Hepatic stellate cell (primary cell): Measurements from ENCODE around the gene ANKRD35.
A peak's percentile ranks its signal among the peaks of the same experiment; 100 is the strongest.
"Not testable (repeated sequence)": the region's sequence is repeated elsewhere in the genome, so short reads cannot be mapped to it uniquely, and the experiment has no call there.

Experiments
- DNase-seq: peaks from one replicate; pipeline ENCODE4 v3.0.0; 2011; ENCODE audit warnings: low spot score

The ANKRD35 gene, protein sequence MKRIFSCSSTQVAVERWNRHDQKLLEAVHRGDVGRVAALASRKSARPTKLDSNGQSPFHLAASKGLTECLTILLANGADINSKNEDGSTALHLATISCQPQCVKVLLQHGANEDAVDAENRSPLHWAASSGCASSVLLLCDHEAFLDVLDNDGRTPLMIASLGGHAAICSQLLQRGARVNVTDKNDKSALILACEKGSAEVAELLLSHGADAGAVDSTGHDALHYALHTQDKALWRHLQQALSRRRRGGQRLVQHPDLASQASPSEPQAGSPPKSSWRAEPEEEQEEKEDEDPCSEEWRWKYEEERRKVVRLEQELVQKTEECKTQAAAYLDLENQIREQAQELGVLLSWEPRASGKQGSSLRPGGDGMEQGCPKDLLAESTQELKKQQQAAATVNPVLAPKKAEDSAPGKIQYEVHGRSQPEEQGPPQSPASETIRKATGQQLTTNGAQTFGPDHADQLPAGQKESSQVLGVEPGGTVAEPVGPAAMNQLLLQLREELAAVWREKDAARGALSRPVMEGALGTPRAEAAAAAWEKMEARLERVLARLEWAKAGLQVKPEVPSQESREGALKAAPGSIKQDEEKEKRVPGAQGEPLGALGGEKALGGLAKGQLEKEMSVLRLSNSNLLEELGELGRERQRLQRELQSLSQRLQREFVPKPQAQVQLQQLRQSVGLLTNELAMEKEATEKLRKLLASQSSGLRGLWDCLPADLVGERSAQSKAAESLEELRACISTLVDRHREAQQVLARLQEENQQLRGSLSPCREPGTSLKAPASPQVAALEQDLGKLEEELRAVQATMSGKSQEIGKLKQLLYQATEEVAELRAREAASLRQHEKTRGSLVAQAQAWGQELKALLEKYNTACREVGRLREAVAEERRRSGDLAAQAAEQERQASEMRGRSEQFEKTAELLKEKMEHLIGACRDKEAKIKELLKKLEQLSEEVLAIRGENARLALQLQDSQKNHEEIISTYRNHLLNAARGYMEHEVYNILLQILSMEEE

DNA sequence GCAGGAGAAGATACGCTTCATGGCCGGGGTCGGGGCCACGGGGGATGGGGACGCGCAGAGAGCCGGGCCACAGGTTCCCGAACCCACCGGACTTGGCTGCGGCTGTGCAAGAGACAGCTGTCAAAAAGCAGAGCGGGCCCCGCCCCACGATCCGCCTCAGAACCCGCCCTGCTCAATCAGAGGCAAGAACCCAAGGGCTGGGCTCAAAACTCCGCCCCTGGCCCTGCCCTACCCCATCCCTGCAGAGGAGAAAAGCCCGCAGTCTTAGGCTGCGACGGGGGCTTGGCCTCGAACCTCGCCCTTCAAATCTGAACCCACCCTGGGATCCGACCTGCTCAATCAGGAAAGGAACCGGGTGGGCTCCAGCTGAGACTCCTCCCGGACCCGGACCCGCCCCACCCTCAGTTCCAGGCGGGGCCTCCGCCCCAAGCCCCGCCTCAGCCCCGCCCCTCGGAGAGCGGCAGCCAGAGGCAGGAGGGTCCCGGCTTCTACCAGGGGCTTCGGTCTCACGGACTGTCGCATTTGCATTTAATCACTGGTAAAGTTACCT, at the start of gene ANKRD35:
Gene ANKRD35 (minus strand): TSS at position 129 of the 550 bp plus-strand sequence. CDS start 108 bp downstream, at position 21.
- DNase-seq = peak; percentile 96

DNA sequence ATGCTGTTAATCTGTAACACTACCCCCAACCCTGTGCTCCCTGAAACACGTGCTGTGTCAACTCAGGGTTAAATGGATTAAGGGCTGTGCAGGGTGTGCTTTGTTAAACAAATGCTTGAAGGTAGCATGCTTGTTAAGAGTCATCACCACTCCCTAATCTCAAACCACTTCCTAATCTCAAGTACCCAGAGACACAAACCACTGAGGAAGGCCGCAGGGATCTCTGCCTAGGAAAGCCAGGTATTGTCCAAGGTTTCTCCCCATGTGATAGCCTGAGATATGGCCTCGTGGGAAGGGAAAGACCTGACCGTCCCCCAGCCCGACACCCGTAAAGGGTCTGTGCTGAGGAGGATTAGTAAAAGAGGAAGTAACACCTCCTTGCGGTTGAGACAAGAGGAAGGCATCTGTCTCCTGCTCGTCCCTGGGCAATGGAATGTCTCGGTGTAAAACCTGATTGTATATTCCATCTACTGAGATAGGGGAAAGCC, 46.9 kb upstream of the ANKRD35 start:
- not testable (repeated sequence) for DNase-seq

DNA sequence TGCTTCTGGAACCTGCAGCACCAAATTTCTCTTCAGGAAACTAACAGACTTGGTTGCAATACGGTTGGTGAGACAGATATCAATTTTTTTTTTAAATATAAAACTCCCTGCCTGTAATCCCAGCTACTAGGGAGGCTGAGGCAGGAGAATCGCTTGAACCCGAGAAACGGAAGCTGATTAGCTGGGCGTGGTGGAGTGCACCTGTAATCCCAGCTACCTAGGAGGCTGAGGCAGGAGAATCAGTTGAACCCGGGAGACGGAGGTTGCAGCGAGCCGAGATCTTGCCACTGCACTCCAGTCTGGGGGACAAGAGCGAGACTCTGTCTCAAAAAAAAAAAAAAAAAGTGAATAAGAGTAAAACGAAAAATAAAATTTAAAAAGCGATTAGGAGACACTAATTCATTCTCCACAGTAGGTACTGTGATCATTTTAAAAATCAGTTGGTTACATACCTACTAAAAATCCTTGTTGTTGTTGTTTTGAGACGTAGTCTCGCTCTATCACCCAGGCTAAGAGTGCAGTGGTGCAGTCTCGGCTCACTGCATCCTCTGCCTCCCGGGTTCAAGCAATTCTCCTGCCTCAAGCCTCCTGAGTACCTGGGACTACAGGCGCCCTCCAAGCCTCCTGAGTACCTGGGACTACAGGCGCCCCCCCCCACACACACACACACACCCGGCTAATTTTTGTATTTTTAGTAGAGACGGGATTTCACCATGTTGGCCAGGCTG, 42.4 kb upstream of the ANKRD35 start:
- DNase-seq = no peak

DNA sequence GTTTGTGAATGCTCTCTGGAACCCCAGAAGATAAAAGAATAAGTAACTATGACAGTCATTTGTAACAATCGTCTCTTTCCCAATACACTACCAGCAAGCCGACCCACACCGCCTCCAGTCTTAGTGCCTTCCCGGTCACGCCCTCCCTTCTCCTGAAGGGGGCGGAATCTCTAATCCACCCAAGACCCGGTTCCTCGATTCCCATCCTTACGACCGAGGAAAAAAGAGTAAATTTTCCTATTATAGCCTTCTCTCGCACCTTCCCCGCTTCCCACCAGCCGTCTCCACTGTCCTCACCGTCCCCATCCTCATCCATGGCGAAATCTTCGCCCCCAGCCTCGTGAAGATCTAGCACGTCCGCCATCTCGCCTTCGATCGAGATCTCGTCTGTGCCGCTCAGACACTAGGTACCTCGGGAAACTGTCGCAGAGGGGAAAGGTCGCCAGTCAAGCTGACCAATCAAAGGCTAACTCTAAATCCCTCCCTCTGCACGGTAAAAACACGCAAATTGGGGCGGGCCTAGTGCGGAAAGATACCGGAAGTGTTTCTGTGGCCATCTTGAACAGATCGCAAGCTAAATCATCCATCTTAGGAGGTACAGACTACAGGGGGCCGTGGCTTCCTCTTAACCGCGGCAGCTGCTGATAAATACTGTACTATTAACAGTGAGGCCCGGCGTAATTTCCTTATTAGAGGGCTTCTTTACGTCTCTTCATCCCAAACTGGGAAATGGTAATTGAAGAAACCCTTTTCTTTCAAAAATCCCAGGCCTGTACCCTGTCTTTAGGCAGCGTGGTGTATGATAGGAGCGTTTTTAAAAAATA, 41.6 kb upstream of the ANKRD35 start, which contains the start of gene RBM8A:
Gene RBM8A (minus strand): TSS at position 422 of the 824 bp plus-strand sequence. CDS start 58 bp downstream, at position 364.
- peak; percentile 88 for DNase-seq

DNA sequence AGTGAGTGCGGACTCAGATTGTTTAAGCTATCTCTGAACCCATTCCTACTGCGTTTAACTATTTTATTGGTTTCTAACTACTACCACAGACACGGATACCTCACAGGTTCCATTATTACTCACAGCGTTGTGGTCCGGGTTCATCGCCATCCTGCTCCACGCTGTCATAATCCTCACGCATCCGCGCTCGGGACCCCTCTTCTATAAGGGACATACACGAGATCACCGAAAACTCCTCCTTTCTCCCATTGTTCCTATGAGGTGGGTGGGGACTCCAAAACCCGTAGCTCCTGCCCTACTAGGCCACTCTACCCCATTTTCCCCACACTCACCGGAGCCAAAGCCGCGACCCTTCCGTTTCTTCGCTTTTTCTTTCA, 41.0 kb upstream of the ANKRD35 start:
- no peak for DNase-seq

DNA sequence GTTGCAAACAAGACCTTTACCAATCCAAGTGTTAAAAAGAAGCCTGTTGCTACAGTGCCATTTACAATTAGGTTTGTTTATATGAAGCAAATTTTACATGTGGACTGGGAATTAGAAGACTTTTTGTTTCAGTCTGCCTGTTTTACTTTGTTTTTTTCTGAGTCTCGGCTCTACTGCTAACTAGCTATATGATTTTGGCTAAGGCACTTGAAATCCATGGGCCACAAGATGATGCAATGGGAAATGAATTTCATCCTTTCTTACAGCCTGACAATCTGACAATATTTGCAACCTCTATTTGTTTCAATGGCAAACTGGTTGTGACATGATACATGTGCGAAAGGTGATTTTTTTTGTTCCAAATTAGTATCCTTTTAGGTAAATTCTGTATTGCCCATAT, 36.6 kb upstream of the ANKRD35 start:
- DNase-seq = no peak

DNA sequence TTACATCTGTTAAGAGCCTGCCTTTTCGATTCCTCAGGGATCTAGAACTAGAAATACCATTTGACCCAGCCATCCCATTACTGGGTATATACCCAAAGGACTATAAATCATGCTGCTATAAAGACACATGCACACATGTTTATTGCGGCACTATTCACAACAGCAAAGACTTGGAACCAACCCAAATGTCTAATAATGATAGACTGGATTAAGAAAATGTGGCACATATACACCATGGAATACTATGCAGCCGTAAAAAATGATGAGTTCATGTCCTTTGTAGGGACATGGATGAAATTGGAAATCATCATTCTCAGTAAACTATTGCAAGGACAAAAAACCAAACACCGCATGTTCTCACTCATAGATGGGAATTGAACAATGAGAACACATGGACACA, 34.6 kb upstream of the ANKRD35 start:
- DNase-seq = not testable (repeated sequence)

DNA sequence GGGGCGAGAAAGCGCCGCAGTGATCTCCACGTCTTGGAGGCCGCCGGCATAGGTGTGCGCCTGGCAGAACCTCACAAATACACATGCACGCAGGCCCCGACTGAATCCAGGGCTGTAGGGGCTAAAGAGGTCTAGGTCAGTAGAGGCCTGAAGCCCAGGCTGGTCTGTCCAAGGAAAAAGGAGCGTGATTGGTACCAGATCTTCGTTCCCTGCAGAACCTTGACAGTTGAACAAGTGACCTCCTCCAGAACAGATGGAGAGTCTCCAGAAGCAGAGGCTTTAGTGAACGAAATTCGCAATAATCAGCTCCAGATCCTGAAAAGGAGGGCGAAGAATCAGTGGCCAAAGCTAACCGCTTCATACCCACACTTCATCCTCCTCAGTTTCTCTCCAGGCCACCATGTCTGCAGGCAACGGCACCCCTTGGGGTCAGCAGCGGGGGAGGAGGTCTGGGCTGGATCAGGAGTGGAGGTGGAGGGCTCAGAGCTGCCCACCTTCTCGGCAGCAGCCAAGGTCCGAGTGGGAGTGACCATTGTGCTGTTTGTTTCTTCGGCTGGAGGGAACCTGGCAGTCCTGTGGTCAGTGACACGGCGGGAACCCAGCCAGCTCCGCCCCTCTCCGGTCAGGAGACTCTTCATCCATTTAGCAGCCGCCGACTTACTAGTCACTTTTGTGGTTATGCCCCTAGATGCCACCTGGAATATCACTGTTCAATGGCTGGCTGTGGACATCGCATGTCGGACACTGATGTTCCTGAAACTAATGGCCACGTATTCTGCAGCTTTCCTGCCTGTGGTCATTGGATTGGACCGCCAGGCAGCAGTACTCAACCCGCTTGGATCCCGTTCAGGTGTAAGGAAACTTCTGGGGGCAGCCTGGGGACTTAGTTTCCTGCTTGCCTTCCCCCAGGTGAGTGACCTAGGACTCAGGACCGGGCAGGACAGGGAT, 33.6 kb upstream of the ANKRD35 start:
- peak; percentile 47 for DNase-seq

DNA sequence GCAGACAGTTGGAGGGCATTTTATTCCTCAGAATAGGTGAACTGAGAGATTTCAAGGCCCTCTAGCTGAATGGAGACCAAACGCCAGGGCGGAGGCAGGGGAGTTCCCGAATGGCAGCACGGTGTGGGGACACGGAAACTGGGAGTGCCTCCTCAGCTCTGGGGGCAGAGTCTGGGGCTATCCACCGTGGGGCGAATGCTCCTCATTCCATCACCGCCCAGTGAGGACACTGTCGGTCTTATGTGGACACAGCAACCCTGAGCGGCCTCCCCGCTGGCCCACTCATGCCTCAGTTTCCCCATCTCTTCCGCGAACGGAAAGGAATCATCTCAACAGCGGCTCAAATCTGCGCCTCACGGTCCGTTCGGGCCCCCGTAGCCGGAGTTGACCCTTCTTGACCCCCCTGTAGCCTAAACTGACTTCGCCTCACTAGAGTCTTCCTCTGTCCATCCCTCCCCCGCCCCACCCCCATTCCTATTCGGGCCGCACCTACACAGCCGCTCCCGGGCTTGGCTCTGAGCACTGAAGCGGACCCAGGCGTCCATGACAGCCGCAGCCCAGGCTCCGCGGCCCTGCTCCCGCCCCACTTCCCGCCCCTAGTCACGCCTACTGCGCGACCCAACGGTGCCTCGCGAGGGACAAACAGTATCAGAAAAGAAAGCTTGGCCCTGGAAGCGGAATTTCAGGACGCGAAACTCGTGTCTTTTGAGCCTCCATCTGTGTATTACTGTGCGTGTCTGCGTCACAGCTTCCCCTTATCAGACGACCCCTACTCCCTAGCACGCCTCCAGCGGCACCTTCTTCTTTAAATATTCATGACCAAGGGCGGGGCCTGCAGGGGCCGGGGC, 32.7 kb upstream of the ANKRD35 start, which contains the start of gene PEX11B:
Gene PEX11B (minus strand): TSS at position 574 of the 848 bp plus-strand sequence. CDS start 29 bp downstream, at position 545.
- DNase-seq = peak; percentile 82

DNA sequence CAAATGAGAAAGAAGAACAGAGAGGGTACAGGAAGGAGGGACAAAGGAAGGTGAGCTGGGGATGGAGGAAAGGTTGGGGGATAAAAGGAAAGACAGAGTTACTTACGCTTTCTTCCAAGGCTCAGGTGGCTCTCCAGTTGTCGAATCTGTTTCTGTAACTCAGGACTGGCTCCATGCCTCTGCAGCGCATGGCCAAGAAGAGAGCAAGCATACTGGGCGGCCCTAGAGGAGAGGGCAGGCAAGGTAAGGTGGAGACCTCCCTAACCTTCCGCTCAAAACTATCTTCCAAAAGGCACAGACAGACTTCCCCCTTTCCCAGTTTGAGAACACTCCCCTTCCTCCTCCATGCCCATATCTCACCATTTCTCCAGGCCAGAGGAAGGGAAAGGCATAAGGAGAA, 31.9 kb upstream of the ANKRD35 start:
- DNase-seq = no peak

DNA sequence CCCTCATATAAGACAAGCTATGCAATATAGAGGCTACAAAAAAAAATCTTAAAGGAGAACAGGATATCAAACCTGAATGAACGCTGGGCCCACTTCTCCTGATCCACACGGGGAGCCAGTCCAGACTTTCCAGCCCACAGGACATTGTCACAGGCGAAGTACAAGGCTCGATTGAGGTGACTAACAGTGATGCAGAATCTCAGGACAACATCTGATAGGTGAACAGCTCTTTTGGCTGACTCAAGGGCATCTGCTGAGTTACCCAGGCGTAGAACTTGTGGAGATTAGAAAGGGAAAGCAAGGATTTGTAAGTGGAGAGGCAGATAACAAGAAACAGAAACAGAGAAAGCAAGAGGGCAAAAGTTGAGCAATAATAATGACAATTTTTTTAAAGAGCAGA, 31.1 kb upstream of the ANKRD35 start:
- DNase-seq = no peak

DNA sequence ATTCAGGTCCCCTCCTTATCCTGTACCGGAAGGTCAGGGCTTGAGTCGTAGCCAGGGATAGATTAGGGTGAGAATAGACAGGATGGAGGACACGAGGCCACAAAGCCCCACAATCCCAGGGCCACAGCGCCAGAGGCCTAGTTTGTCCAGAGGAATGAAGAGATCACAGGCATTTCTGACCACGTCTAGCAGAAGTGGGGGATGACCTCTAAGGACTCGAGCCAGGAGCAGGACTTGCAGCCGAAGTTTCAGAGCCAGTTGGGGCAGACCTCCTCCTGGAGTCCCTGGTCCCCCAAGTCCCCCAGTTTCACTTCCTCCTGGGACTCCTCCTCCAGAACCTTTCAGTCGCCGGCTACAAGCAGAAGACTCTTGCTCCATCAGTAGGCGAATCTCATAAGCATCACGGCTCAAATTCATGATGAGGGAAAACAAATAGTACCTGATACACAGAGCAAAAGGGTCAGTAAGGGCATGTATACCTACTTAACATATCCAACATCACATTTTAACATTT, 26.5 kb upstream of the ANKRD35 start:
- no peak for DNase-seq

DNA sequence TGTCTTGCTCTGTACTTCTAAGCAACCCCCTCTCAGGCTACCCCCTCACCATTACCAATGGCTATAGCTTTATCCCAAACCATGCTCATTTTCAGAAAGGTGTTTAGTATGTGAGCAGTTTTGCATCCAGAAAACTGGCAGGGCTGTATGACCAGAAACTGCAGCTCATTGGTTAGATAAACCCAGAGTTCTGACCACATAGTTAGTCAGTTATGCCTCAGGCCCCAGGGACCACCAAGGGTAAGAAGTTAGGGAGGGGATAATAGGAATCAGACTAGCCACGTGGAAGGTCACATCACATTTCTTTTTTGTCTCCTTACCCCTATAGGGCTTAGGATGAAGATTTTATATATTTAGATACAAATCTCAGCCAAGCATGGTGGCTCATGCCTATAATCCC, 23.0 kb upstream of the ANKRD35 start:
- DNase-seq = peak; percentile 45

DNA sequence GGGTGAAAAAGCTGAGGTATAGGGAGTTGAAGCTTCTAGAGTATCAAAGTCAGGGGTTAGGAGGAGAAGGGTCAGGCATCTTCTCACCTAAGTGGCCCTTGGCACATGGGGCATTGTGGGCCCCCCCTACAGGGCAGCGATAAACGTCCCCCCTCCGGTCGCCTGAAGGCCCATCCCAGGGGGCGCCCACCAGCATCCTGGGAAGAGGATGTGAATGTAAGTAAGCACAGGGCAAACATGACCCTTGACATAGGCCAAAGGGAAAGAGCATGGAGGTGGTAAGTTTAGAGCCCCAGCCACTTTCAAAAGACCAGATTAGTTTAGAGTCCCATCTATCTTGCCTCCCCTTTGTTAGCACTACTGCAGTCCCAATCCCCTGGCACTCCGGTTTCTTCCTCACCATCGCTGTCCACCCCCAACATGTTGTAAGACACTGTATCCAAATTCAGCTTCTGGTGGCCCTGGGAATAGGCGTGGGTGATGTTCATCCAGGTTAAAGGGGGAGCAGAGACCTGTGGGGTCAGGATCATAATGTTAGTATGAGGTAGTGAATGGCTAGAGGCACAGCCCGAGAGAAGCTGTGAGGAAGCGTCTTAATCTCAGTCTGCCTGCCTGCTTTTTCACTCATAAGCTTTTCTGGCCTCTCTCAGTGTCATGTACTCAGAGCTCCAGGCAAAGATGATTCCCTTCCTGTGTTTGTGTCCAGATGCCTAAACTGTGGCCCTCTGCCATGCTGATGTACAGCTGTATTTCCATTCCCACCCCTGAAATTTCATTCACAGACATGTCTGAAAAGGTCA, 21.5 kb upstream of the ANKRD35 start:
- no peak for DNase-seq

DNA sequence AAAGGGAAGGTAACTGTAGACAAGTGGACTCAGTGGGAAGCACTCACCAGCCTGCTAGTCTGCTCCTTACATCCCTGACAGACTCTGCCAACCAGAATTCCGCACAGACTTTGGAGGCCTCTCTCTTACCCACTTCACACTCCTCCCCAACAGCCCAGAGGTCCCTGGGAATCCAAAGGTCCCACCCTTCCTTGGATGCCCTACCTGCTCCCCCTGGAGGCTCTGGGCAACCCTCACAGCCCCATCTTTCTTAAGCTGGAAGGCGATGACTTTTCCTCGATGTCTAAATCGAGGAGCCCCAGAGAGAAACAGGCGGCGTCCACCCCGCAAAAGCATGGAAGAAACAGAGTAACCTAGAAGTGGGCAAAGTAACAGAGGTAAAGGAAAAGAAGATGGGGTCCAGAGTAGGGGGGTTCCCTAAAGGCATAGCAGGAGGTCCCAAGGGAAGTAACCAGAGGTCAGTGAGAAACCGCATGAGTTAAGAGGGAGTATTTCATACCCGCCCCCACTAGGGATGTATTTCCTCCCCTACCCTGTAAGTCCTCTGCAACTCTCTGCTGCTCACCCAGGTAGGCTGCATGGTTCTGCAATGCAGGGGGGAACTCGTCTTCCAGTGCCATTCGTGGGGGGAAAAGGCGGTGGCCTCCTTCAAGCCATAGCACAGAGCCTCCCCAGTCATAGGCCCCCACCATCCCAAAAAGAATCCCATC, 15.8 kb upstream of the ANKRD35 start:
- DNase-seq = no peak

DNA sequence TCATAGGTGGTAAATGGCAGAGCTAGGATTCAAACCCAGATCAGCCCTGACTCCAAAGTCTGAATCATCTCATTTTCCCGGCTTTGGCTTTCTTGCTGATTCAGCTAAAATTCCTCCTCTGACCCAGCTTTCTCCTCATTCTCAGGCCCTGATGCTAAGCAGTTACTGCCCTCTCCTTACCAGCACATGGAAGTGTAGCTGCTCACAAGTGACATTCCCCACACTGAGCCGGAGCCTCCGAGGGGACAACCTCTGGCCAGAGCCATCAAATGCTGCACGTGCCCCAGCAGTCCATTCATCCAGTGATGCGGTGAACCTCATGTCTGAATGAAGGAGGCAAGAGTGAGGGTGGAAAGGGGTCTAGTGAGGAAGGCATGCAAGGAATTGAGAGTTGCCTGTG, 13.1 kb upstream of the ANKRD35 start:
- no peak for DNase-seq

DNA sequence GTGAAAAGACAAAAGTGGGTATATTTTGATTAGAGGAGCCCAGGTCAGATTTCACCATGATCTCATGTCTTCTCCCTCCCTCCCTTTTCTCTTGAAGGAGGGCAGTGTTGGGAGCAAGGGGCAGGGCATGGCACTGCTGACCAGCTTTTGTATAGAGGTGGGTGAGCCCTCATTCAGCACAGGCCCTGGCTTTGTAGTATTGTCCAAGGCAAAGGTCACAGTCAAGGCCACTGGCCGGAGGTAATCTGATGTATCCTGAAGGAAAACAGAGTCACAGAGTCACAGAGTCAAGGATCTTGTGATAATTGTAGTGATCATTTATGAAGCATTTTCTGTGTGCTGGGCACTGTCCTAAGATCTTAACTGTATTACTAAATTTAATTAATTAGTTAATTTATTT, 12.3 kb upstream of the ANKRD35 start:
- no peak for DNase-seq
